SK-N-SH (cell line): ENCODE results near the gene CCT4.

Experiments used
- CTCF ChIP-seq: fragments of 200-600 bp; sonication (generic); IDR thresholded peaks from 2 replicates; pipeline ENCODE4 v1.6.1; 2017; ENCODE audit warnings: antibody characterized with exemption, mild to moderate bottlenecking, moderate library complexity
- EP300 ChIP-seq, 2 experiments: IDR thresholded peaks; 2 replicates each; pipeline versions ENCODE4 v1.4.0 to v1.6.1; 2012; ENCODE audit warnings: borderline replicate concordance in 1 of 2, low read depth in 1 of 2, low read length in 1 of 2
- FOSL2 ChIP-seq: IDR thresholded peaks from 2 replicates; pipeline ENCODE4 v1.4.0; 2012; ENCODE audit warnings: low read depth, mild to moderate bottlenecking, moderate library complexity, borderline replicate concordance
- FOXJ3 ChIP-seq: sonication (generic); formaldehyde crosslinking; IDR thresholded peaks from 2 replicates; pipeline ENCODE4 v1.5.1; 2020; ENCODE audit warnings: mild to moderate bottlenecking, missing genetic modification reagents
- FOXM1 ChIP-seq: IDR thresholded peaks from 2 replicates; pipeline ENCODE4 v1.4.0; 2012; ENCODE audit warnings: low read depth, mild to moderate bottlenecking
- GABPA ChIP-seq: IDR thresholded peaks from 2 replicates; pipeline ENCODE4 v1.4.0; 2012; ENCODE audit warnings: low read depth, mild to moderate bottlenecking
- GATA2 ChIP-seq: sonication (generic); formaldehyde crosslinking; IDR thresholded peaks from 2 replicates; pipeline ENCODE4 v1.5.0; 2020; ENCODE audit warnings: mild to moderate bottlenecking, missing genetic modification reagents
- MXI1 ChIP-seq: IDR thresholded peaks from 2 replicates; pipeline ENCODE4 v1.6.1; 2012; ENCODE audit warnings: mild to moderate bottlenecking, low read depth, low read length, improper control_type of control experiment
- POLR2AphosphoS5 ChIP-seq: IDR thresholded peaks from 2 replicates; pipeline ENCODE4 v1.6.1; 2012; ENCODE audit warnings: low read depth, low read length
- RCOR1 ChIP-seq: fragments of 150-350 bp; IDR thresholded peaks from 2 replicates; pipeline ENCODE4 v1.6.1; 2017; ENCODE audit warnings: antibody characterized with exemption, low read length
- REST ChIP-seq: IDR thresholded peaks from 2 replicates; pipeline ENCODE4 v1.6.1; 2012; ENCODE audit warnings: mild to moderate bottlenecking, low read depth, low read length, moderate library complexity
- TAF1 ChIP-seq: IDR thresholded peaks from 2 replicates; pipeline ENCODE4 v1.6.1; 2012; ENCODE audit warnings: low read depth, mild to moderate bottlenecking, low read length, moderate library complexity, borderline replicate concordance
- YY1 ChIP-seq: IDR thresholded peaks from 2 replicates; pipeline ENCODE4 v1.4.0; 2012; ENCODE audit warnings: low read depth, mild to moderate bottlenecking
- TF ChIP-seq, protein P1 (sequence below): fragments of 150-350 bp; IDR thresholded peaks from 2 replicates; pipeline ENCODE4 v1.6.1; 2016; ENCODE audit warnings: mild to moderate bottlenecking, low read depth, low read length

GRCh38 chr2:61877571-61878245 lies 10.7 kb downstream of the CCT4 start:
- TF ChIP-seq POLR2AphosphoS5 (no peak), CTCF (no peak), TAF1 (no peak), YY1 (no peak), MXI1 (no peak), EP300 (IDR thresholded peaks at IDR 0.05; ENCODE audit: borderline replicate concordance in 1 of 2, low read depth in 1 of 2, low read length in 1 of 2) (no peak), RCOR1 (no peak), FOXM1 (no peak), GATA2 (no peak), FOXJ3 (CRISPR knock-in tag) (no peak), FOSL2 (no peak), GABPA (no peak), REST (no peak)
- TF ChIP-seq, protein P1, sequence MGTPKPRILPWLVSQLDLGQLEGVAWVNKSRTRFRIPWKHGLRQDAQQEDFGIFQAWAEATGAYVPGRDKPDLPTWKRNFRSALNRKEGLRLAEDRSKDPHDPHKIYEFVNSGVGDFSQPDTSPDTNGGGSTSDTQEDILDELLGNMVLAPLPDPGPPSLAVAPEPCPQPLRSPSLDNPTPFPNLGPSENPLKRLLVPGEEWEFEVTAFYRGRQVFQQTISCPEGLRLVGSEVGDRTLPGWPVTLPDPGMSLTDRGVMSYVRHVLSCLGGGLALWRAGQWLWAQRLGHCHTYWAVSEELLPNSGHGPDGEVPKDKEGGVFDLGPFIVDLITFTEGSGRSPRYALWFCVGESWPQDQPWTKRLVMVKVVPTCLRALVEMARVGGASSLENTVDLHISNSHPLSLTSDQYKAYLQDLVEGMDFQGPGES: no peak
